GM21423 (cell line): ENCODE results near the gene CFD.
"Not testable (repeated sequence)": the region's sequence is repeated elsewhere in the genome, so short reads cannot be mapped to it uniquely, and the experiment has no call there.

Source experiments
- ATAC-seq: cut with Tn5 transposase; IDR thresholded peaks from one replicate; pipeline ENCODE4 v1.9.1; 2021; ENCODE audit warnings: mild to moderate bottlenecking, moderate library complexity; ENCODE audit not compliant: unreplicated experiment

The CFD gene

GRCh38 chr19:870963-871401, 11.5 kb downstream of the CFD start:
- no peak for ATAC-seq

GRCh38 chr19:871446-872265, 12.2 kb downstream of the CFD start:
- no peak for ATAC-seq

DNA sequence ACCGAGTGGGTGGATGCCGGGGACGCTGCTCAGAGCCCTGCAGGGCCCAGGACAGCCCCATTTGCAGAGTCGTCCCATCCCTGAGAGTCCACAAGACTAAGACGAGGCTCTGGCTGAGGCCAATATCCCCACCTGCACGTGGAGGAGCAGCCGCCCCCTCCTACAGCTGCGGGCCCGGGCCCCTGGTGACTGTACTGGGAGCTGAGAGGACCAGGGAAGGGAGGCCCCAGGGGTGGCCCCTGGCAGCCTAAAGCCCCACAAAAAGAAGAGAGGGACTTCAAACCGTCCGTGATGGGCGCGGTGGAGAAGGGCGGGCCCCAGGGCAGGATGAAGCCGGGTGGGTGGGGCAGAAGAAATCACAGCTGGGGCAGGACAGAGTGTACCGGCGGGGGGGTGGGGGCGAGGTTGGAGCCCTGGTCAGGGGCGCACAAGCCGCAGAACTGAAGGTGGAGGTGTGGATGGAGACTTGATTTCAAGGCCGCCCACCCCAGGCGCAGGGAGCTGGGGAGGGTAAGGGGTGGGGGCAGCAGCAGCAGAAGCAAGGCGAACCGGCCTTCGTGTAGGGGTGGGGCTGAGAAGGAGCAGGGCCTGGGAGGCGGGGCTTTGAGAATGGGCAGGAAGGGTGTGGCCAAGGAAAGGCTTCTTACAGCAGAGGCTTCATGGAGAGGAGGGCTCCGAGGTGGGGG, 12.9 kb downstream of the CFD start:
- no peak for ATAC-seq

DNA sequence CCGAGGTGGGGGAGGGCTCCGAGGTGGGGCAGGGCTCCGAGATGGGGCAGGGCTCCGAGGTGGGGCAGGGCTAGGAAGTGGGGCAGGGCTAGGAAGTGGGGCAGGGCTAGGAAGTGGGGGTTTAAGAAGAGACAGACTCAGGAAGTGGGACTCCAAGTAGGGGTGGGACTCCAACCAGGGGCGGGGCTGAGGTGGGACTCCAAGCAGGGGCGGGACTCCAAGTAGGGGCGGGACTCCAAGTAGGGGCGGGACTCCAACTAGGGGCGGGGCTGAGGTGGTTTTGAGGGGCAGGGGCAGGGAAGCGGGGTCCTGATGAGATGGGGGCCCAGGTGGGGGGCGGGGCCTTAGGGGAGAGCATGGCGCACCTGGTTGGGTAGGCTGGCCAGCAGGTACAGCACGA, 13.6 kb downstream of the CFD start:
- ATAC-seq, result no peak

GRCh38 chr19:873561-874041, 14.1 kb downstream of the CFD start:
- no peak for ATAC-seq

DNA sequence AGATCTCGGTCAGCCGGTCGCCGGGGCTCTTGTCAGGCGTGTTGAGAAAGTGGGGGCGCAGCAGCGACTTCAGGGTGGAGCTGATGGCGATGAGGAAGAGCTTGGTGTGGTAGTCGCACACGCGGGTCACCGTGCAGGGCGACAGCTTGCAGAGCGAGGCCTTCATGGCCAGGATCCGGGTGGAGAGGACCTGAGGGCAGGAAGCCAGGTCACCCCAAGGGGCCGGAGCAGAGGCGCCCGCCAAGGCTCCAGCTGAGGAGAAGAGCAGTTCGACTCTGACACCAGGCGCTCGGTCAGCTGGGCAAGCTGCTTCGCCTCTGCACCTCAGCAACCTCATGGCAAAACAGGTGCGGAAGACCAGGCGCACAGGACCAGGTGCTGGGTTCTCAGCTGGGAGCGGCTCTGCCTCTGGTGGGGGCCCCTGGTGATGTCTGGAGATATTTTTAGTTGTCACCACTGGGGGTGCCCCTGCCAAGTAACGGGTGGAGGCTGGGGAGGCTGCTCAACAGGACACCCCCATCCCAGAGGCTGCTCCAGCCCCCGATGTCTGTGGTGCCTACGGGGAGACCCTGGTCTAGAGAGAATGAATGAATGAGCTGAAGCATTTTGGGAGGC, 15.9 kb downstream of the CFD start:
- no peak for ATAC-seq

- ATAC-seq, result no peak
Observed at GRCh38 chr19:876089-876488, 16.6 kb downstream of the CFD start.

GRCh38 chr19:876780-877314, 17.4 kb downstream of the CFD start:
- ATAC-seq, result no peak

DNA sequence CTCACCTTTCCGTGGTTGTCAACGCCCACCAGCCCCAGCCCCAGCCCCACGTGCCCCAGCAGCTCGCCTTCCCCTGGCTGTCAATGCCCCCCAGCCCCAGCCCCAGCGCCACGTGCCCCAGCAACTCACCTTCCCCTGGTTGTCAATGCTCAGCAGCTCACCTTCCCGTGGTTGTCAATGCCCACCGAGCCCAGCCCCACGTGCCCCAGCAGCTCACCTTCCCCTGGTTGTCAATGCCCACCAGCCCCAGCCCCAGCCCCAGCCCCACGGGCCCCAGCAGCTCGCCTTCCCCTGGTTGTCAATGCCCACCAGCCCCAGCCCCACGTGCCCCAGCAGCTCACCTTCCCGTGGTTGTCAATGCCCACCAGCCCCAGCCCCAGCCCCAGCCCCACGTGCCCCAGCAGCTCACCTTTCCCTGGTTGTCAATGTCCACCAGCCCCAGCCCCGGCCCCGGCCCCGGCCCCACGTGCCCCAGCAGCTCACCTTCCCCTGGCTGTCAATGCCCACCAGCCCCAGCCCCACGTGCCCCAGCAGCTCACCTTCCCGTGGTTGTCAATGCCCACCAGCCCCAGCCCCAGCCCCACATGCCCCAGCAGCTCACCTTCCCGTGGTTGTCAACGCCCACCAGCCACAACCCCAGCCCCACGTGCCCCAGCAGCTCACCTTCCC, 18.7 kb downstream of the CFD start:
- not testable (repeated sequence) for ATAC-seq

GRCh38 chr19:878751-879561, 19.5 kb downstream of the CFD start:
- not testable (repeated sequence) for ATAC-seq

DNA sequence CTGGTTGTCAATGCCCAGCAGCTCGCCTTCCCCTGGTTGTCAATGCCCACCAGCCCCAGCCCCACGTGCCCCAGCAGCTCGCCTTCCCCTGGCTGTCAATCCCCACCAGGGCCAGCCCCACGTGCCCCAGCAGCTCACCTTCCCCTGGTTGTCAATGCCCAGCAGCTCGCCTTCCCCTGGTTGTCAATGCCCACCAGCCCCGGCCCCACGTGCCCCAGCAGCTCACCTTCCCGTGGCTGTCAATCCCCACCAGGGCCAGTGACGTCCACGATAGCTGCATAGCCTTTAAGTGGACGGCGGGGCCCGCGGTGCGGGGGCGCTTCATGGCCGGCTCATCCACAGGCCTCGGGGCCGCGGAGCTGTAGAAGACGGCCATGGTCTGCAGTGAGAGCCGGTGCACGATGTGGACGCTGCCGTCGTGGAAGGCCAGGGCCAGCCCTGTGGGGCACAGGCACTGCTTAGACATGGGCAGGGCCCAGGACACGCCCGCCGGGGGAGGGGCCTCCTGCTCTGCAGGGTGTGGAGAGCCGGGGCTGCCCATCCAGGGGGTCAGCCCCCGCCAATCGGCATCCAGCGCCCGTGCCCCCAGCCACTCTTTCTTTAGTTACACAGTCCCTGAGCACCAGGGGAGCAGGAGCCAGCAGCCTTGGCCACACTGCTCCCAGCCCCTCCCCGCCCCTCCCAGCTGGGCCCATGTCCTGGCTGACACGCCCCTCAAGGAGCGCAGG, 20.4 kb downstream of the CFD start:
- ATAC-seq, result no peak

DNA sequence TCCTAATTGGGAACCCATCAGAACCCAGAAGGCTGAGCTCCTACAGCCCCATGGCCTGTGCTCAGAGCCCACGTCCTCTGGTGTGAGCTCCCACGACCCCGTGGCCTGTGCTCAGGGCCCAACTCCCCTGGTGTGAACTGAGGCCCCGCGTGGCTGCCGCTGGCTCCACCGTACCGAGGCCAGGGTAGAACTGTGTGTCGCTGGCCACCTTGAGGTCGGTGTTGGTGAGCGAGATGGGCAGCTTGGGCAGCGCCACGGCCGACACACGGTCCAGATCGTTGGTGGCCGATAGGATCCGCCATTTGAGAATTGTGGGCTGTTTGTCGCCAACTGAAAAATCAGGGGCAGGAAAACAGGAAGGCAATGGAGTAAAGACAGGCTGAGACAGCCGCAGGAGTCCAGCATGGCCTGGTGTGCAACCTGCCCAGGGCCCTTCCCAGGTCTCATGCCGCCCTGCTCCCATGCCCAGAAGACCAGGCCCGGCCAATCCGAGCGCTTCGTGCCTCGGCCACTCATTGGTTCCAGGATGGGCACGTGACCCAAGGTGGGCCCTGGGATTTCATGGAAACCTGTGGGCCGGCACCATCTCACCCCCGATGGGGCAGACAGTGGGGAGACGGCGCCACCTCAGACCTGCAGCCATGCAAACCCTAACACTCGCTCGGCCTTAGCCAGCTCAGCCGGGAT, 22.1 kb downstream of the CFD start:
- ATAC-seq, result no peak

GRCh38 chr19:882871-883497, 23.5 kb downstream of the CFD start:
- no peak for ATAC-seq

DNA sequence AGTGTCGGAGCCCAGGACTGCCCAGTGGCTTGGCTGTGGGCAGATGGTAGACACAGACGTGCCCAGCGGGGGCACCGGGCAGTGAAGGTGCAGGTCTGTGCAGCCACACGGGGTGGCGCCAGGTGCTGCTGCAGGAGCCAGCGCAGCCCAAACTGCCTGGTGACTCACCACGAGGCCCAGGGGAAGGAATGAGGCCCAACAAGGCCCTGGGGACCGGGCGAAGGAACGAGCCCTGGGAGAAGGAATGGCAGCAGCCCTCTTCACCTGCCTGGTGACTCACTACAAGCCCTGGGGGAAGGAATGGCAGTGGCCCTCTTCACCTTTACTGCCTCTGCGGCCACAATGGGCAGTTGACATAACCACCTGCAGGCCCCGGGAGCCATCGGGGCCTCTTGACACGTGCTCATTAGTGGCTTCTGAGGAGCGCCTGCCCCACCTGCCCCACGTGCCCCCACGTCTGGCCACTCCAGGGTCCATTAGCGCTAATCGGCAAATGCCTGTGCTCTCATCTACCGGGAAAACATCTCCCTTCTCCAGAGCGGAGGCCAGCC, 24.3 kb downstream of the CFD start:
- ATAC-seq, result no peak

DNA sequence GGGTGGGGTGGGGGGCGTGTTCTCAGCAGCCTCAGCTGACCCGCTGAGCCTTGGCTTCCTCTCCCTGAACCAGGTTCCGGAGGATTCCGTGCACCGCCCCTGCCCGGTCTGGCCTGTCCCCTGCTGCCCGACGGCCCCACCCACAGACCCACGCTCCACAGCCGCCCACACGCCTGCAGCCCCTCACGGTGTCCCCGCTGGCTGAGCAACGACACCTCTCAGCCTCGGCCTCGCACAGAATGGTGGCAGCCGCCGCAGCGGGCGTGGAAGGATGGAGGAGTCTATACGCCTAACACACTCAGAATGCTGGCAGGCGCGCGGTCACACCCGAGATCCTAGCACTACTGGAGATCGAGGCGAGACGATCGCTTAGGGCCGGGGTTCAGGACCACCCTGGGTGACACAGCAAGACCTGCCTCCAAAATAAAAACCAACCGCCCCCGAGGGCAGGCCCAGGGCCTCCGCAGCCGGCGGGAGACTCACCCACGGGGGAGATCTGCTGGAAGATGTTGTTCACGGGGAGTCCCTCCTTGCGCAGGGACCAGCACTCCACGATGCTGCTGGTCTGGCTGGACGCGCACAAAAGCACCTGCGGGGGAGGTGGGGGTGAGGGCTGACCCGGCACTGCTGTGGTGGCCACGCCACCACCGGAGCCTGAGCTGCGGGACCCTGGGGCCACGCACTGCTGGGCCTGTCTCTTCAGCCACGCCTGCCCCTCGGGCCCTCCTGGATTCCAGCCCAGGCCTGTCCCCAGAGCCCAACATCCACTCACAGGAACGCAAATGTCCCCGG, 25.2 kb downstream of the CFD start:
- ATAC-seq, result no peak

- no peak for ATAC-seq
Observed at GRCh38 chr19:885536-886224, 26.2 kb downstream of the CFD start.

GRCh38 chr19:887072-887471, 27.6 kb downstream of the CFD start:
- no peak for ATAC-seq
